Activated naive CD4-positive, alpha-beta T cell treated with anti-CD3 and anti-CD28 coated beads, Interleukin-2, amount 10 ng/mL, durations not matched to agents 5 hours and 36 hours (primary cell): ENCODE results near the gene ADAMTS2. TPM values are rescaled to one million over a fixed set of nuclear protein-coding genes. Genes with fewer than 3 reads are reported as not detected.

Source experiments
- total RNA-seq, 2 experiments: library from RNA; stranded (reverse); gene quantifications; one replicate each; pipeline ENCODE4 v1.2.3, GENCODE V29; 2021

The ADAMTS2 gene
- not detected for total RNA-seq

DNA sequence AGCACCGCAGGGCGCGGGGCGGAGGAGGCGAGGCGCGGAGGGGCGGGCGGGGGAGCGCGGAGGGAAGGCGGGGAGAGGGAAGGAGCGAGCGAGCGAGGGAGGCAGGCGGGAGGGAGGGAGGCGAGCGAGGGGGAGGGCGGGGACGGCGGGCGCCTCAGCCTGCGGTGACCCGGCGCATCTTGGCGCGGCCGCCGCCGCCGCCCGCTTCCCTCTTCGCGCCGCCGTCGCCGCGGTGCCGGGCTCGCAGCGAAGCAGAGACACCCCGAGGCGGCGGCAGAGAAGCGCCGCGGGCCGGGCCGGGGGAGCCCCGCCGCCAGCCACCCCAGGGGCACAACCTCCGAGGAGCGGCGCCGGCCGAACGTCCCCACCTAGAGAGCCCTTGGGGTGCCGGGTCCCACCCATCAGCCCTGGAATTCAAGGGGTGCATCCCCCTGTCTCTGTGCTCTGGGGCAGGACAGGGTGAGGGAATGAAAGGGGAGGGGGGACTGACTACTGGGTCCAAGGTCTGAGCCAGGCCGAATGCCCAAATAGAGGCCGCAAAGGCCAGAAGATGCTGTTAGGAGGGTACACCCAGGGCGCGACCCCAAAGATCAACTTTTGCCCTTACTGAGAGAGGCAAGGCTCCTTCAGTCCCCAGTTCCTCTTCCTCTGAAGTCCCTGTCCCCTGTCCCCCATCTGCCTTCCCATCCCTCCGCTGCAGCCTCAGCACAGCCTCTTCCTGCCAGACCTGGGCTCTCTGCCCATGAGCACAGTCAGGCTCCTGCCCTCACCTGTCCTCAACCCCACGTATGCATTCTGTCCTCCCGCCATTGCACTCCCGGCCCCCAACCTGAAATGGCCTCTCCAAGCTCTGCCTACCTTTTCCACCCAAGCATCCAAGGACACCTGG, at the start of gene ADAMTS2:
Gene ADAMTS2, minus strand, starts transcription at position 29 of the 889 bp plus-strand sequence. CDS start 133 bp downstream, outside the sequence.

Other genes with a start within 250 kb of the ADAMTS2 start
- 10 to 100 TPM; 42.4 to 46.8 TPM for gene RUFY1, start 205.1 kb upstream of the ADAMTS2 start, total RNA-seq